ENCODE measurements around the gene YWHAH.

YWHAH gene

DNA sequence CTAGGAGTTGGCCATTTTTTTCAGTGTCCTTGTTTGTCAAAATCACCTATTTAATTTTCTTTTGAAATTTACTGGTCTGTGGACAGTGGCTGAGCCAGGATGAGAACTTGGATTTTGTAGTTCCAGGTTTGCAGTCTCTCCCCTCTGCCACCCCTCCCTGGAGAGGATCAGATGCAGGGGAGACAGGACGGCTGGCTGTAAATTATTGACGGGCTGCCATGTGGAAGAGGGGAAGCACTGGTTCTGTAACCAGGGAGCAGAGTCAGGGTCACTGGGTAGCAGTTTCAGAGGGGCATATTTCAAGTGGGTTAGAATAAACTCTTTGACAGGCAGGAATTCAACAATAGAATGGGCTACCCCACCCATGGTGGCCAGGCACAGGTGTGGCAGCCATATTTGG is 20.6 kb upstream of the YWHAH start:
- DNase-seq = no peak

GRCh38 chr22:31925056-31925455 is 19.3 kb upstream of the YWHAH start:
- no peak for DNase-seq

- no peak for DNase-seq
These were observed 18.3 kb upstream of the YWHAH start for GRCh38 chr22:31926024-31926423.

DNA sequence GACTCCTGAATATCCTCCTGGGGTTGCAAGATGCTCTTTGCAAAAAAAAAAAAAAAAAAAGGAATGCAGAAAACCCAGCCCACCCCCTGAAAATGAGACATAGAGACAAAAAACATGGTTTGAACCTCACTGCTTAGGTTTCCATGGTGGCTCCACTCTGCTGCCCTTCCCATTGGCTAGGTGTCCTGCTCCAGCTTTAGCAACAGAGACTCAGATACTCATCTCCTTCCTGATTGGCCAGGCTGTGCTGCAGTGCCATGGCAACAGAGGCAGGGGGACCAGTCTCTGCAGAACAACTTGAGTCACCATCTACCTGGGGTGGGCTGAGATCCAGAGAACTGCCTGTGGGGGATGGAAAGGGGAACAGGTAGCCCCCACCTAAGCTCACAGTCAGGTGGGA is 17.4 kb upstream of the YWHAH start:
- no peak for DNase-seq

DNA sequence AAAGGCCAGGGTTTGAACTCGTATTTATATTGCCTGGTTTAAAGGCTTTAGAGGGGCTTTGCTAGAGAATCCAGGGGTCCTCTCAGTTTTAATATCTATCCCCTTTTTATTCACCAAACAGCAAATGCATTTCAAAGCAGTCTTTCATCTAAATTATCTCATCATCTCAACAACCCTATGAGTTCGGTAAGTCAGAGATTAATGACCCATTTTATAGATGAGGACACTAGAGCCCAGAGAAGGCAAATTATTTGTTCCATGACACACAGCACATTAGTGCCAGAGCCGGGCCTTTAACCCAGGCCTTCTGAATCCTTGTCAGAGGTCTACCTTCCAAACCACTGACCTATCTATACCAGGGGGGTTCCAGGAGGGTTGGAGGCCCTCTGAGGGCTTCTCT is 16.8 kb upstream of the YWHAH start:
- no peak for DNase-seq

- no peak for DNase-seq
These were observed 15.0 kb upstream of the YWHAH start for GRCh38 chr22:31929167-31929930.

DNA sequence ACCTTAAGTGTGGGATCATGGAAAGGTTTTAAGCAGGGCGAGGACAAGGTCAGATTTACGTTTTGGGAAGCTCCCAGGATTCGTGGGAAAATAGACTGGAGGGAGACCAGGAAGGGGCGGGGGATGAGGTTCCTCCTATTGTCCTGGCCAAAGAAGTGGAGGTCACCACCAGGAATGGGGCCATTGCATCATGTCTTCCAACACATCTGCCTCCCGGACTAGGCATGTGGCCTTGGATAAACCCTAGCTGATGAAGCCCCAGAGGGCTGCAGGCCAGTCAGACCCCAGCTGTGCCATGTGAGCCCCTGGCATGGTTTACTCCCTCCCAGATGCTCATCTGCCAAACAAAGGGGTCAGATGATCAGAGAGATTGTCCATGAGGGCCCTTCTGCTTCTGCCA is 11.5 kb upstream of the YWHAH start:
- no peak for DNase-seq

GRCh38 chr22:31933406-31933805 is 10.9 kb upstream of the YWHAH start:
- no peak for DNase-seq

- DNase-seq = no peak
These were observed 10.4 kb upstream of the YWHAH start for GRCh38 chr22:31933816-31934482.

- peak; percentile 28 for DNase-seq
These were observed 8.2 kb upstream of the YWHAH start for GRCh38 chr22:31935961-31936635.

DNA sequence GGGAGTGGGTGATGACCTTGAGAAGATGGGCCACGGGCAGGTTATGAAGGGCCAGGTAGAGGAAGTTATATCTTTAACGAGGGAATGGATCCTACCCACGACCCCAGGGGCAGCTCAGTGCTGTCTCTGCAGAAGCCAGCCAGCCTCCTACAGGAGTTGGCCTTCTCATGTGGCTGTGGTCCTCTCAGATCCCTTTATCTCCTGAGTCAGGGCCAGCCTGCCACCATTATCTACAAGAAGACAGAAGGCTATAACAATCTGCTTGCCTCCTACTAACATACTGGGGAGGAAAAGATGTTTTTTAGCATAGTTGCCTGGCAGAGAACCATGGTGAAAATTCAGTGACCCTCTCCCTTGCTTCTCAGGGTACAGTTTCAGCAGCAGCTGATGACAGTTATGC is 7.0 kb upstream of the YWHAH start:
- DNase-seq = peak; percentile 90

GRCh38 chr22:31938296-31938695 is 6.0 kb upstream of the YWHAH start:
- DNase-seq = no peak

DNA sequence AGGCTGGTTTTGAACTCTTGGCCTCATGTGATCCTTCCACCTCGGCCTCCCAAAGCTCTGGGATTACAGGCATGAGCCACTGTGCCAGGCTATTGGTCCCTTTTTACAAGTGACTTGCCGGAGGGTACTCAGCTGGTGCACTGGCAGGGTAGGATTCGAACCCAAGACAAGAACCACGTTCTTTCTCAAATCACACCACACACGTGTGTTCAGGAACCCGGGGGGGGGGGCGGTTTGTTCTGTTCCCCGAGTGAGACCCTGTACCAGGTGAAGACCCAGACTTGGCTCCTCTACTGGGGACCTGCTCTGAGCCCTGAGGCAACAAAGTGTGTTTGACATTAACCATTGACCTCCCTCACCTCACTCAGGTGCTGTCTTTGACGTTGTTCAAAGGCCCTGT is 3.8 kb upstream of the YWHAH start:
- no peak for DNase-seq

DNA sequence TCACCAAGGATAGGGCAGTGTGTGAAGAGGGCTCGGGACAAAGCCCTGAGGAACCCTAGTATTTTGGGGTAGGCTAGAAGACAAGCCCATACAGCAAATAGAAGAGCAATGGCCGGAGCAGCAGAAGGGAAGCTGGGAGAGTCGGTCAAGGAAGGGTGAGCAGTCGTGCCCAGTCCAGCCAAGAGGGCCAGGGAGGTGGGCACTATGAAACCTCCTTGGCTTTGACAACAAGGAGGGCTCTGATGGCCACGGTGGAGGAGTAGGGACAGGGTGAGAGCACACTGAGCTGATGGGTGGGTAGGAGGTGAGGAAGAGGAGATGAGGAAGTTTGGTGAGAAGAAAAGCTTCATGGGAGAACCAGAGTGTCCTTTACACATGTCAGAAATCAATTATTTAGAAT is 2.2 kb upstream of the YWHAH start:
- no peak for DNase-seq

- DNase-seq = no peak
These were observed 943 bp upstream of the YWHAH start for GRCh38 chr22:31943206-31943977.

DNA sequence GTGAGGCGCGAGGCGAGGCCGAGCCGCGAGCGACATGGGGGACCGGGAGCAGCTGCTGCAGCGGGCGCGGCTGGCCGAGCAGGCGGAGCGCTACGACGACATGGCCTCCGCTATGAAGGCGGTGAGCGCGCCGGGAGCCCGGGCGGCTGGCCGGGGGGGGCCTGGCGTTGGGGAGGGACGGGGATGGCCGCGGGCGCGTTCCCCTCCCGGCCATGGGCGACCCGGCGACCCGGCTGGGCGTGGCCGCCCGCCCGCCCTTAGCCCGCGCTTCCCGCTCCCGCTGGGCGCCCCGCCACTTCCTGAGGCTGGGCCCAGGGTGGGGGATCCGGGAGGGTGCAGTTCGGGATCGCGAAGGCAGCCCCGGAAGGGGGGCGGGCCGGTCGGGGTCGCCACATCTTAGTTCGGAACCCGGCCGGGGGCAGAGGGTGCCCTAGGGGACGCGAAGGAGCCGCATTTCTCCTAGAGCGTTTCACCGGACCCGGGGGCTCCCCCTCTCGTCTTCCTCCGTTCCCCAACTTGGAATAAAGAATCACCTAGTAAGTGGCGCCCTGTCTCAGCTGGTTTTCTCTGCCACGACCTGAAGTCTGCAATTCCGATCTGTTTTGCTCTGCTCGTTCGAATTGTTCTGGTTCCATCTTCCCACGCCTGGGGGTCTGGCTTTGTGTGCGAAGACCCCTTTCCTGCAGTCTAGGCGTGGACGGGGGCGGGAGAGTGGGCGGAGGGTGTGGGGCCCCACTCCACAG is 536 bp downstream of the YWHAH start:
- DNase-seq = peak; percentile 52

- peak; percentile 43 for DNase-seq
These were observed 1.1 kb downstream of the YWHAH start for GRCh38 chr22:31945443-31945855.

- DNase-seq = peak; percentile 56
These were observed 1.8 kb downstream of the YWHAH start for GRCh38 chr22:31945971-31946680.

DNA sequence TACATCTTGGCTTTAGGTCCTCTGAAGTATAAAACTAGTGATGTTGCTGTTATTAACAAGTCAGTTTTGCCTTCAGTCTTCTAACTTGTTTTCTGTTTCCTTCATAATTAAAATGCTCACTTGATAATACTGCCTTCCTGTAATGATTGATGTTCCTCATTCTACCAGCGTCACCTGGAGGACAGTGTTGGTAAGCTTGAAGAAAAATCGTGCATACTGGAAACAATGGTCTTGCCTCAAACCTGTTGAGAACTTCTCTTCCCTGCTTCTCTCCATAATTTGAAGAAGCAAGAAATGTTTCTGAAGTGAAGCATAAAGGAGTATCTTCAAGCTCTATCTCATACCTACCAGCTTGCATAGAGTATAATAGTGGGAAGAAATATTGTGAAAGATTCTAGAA is 3.0 kb downstream of the YWHAH start:
- peak; percentile 78 for DNase-seq

GRCh38 chr22:31948002-31948401 is 3.7 kb downstream of the YWHAH start:
- DNase-seq = no peak

DNA sequence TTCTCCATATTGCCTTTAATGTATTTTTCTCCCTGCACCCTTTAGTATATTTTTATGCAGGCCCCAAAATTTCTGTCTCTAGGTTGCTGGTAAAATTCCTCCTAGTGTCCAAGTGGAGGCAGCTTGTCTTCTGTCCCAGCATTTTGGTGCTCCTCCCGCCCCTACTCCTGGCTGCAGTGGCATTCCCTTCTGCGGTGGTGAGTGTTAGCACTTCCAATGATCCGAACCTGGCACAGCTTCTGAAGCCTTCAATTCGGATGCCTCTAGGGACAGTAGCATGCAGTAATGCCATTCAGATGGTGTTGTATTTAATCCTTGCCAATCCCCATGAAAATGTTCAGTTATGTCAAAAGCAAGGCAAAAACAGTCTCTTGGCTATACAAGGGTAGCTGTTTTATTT is 5.9 kb downstream of the YWHAH start:
- DNase-seq = no peak

Measured in OCI-M1 (cell line).